HCT116 (cell line): ENCODE data around the gene RNF217. TPM values are rescaled to one million over a fixed set of nuclear protein-coding genes. Genes with fewer than 3 reads are reported as not detected.

Experiments
- ATAC-seq: fragments of 200-7000 bp; cut with Tn5 transposase; 2 replicates; pipeline ENCODE4 v1.9.1; 2020; ENCODE audit warnings: mild to moderate bottlenecking, moderate library complexity
- BruUV-seq: library from RNA; stranded (reverse); fragments of 400-500 nt; replicated peaks from 2 replicates; lab custom pipeline; 2021; lab: Mats Ljungman, UMichigan
- CTCF ChIA-PET: fragments of 300-600 bp; sonication (Branson Sonifier 250); formaldehyde crosslinking; loops from one replicate; lab custom pipeline; 2021; ENCODE audit warnings: antibody characterized with exemption; lab: Charles Lee
- POLR2A ChIA-PET: fragments of 300-600, 350-600 bp; sonication (Branson Sonifier 250); formaldehyde crosslinking; loops from one replicate; lab custom pipeline; 2021; ENCODE audit warnings: antibody characterized with exemption; lab: Charles Lee
- RAD21 ChIA-PET, 2 experiments: fragments of 300-600 bp; sonication (Branson Sonifier 250); formaldehyde crosslinking; loops; one replicate each; lab custom pipeline; 2023; ENCODE audit warnings: low total read pairs in 2 of 2; ENCODE audit not compliant: uncharacterized antibody in 2 of 2, unreplicated experiment in 2 of 2, low non-redundant PET in 1 of 2; lab: Charles Lee
- DNase-seq: peaks from one replicate; pipeline ENCODE4 v3.0.0-alpha.2; 2010; ENCODE audit warnings: low read depth, low spot score
- H2AFZ ChIP-seq: fragments of 200-600 bp; shearing (Covaris generic), sonication (generic); 2 replicates; pipeline ENCODE4 v1.6.1; 2017; ENCODE audit warnings: low read depth, mixed run types, mixed read lengths, antibody characterized with exemption, low read length; ENCODE audit not compliant: poor library complexity, severe bottlenecking
- H3K27ac ChIP-seq: 2 replicates; pipeline ENCODE4 v1.5.1; 2012; ENCODE audit warnings: low read depth, low read length
- H3K27me3 ChIP-seq: fragments of 200-600 bp; sonication (generic); 2 replicates; pipeline ENCODE4 v1.6.1; 2016; ENCODE audit warnings: mixed run types, low read length, mixed read lengths; ENCODE audit not compliant: insufficient read depth
- H3K36me3 ChIP-seq, 2 experiments: fragments of 200-500 bp in 1 of 2; fragments of 200-600 bp in 1 of 2; sonication (Bioruptor generic) in 1 of 2; sonication (generic) in 1 of 2; 2 replicates each; pipeline versions ENCODE4 v1.5.1 to v1.6.1; 2014 to 2016; ENCODE audit warnings: low read length in 2 of 2, inconsistent platforms in 1 of 2, mixed read lengths in 1 of 2, mixed run types in 1 of 2; ENCODE audit not compliant: insufficient read depth in 2 of 2, control insufficient read depth in 1 of 2
- H3K4me1 ChIP-seq, 2 experiments: fragments of 200-600 bp in 1 of 2; sonication (generic) in 1 of 2; 2 replicates each; pipeline versions ENCODE4 v1.5.1 to v1.6.1; 2012 to 2017; ENCODE audit warnings: low read length in 2 of 2, inconsistent platforms in 1 of 2, mild to moderate bottlenecking in 1 of 2, mixed read lengths in 1 of 2, mixed run types in 1 of 2, moderate library complexity in 1 of 2; ENCODE audit not compliant: insufficient read depth in 2 of 2, control insufficient read depth in 1 of 2
- H3K4me2 ChIP-seq: fragments of 200-600 bp; sonication (generic); 2 replicates; pipeline ENCODE4 v1.6.1; 2017; ENCODE audit warnings: mixed run types, low read length, mixed read lengths
- H3K4me3 ChIP-seq, 2 experiments: fragments of 200-600 bp in 1 of 2; sonication (generic) in 1 of 2; replicated peaks in 1 of 2; 2 replicates each; pipeline ENCODE4 v1.5.1; 2011 to 2016; ENCODE audit warnings: low read length in 2 of 2, control low read depth in 1 of 2, low read depth in 1 of 2, mild to moderate bottlenecking in 1 of 2, mixed read lengths in 1 of 2, mixed run types in 1 of 2
- H3K79me2 ChIP-seq: fragments of 200-600 bp; sonication (generic); 2 replicates; pipeline ENCODE4 v1.6.1; 2017; ENCODE audit warnings: mild to moderate bottlenecking, mixed run types, low read length, moderate library complexity, mixed read lengths; ENCODE audit not compliant: insufficient read depth
- H3K9ac ChIP-seq: fragments of 200-600 bp; sonication (generic); 2 replicates; pipeline ENCODE4 v1.6.1; 2016; ENCODE audit warnings: low read length, mixed read lengths
- H3K9me2 ChIP-seq: fragments of 200-600 bp; sonication (generic), shearing (Covaris generic); 2 replicates; pipeline ENCODE4 v1.6.1; 2017; ENCODE audit warnings: mixed run types, mild to moderate bottlenecking, moderate library complexity; ENCODE audit not compliant: insufficient read depth
- H3K9me3 ChIP-seq, 2 experiments: fragments of 200-500 bp in 1 of 2; fragments of 200-600 bp in 1 of 2; sonication (Bioruptor generic) in 1 of 2; sonication (generic) in 1 of 2; 2 replicates each; pipeline ENCODE4 v1.6.1; 2014 to 2017; ENCODE audit warnings: low read length in 2 of 2, mixed read lengths in 2 of 2, inconsistent platforms in 1 of 2, low read depth in 1 of 2, mild to moderate bottlenecking in 1 of 2, mixed run types in 1 of 2, moderate library complexity in 1 of 2; ENCODE audit not compliant: control insufficient read depth in 1 of 2, insufficient read depth in 1 of 2
- H4K20me1 ChIP-seq: fragments of 200-600 bp; sonication (generic), shearing (Covaris generic); 2 replicates; pipeline ENCODE4 v1.6.1; 2017; ENCODE audit warnings: mixed run types, mild to moderate bottlenecking, moderate library complexity; ENCODE audit not compliant: insufficient read depth
- CEBPB ChIP-seq: IDR thresholded peaks from 2 replicates; pipeline ENCODE4 v1.6.1; 2012; ENCODE audit warnings: low read depth
- CTCF ChIP-seq, 3 experiments: fragments of 200-600 bp in 1 of 3; sonication (generic) in 1 of 3; IDR thresholded peaks in 2 of 3; conservative IDR thresholded peaks in 1 of 3; 2 replicates each; pipeline ENCODE4 v1.5.1; 2012 to 2017; ENCODE audit warnings: low read depth in 2 of 3, low read length in 2 of 3, antibody characterized with exemption in 1 of 3, borderline replicate concordance in 1 of 3, control low read depth in 1 of 3, mild to moderate bottlenecking in 1 of 3, mixed read lengths in 1 of 3, mixed run types in 1 of 3, moderate library complexity in 1 of 3; ENCODE audit not compliant: insufficient read depth in 1 of 3
- EGR1 ChIP-seq: IDR thresholded peaks from 2 replicates; pipeline ENCODE4 v1.6.1; 2012; ENCODE audit warnings: low read depth
- EZH2 ChIP-seq: fragments of 200-600 bp; sonication (generic); IDR thresholded peaks from 2 replicates; pipeline ENCODE4 v1.6.1; 2017; ENCODE audit warnings: antibody characterized with exemption, mixed run types
- EZH2phosphoT487 ChIP-seq: fragments of 200-600 bp; IDR thresholded peaks from 2 replicates; pipeline ENCODE4 v1.6.1; 2018; ENCODE audit warnings: antibody characterized with exemption, borderline replicate concordance
- FOSL1 ChIP-seq: IDR thresholded peaks from 2 replicates; pipeline ENCODE4 v1.6.1; 2012; ENCODE audit warnings: low read depth
- JUND ChIP-seq: IDR thresholded peaks from 2 replicates; pipeline ENCODE4 v1.6.1; 2012
- MAX ChIP-seq: IDR thresholded peaks from 2 replicates; pipeline ENCODE4 v1.6.1; 2012
- POLR2A ChIP-seq: IDR thresholded peaks from 2 replicates; pipeline ENCODE4 v1.7.0; 2011; ENCODE audit warnings: borderline replicate concordance; ENCODE audit not compliant: insufficient read depth, insufficient read length; ENCODE audit errors: extremely low read depth
- POLR2AphosphoS5 ChIP-seq: IDR thresholded peaks from 2 replicates; pipeline ENCODE4 v1.6.1; 2011; ENCODE audit warnings: mild to moderate bottlenecking, low read depth, low read length, moderate library complexity
- RAD21 ChIP-seq: IDR thresholded peaks from 2 replicates; pipeline ENCODE4 v1.6.1; 2012; ENCODE audit warnings: low read depth, mild to moderate bottlenecking
- SIN3A ChIP-seq: IDR thresholded peaks from 2 replicates; pipeline ENCODE4 v1.6.1; 2012; ENCODE audit warnings: low read depth
- SP1 ChIP-seq: IDR thresholded peaks from 2 replicates; pipeline ENCODE4 v1.6.1; 2012; ENCODE audit warnings: low read depth
- SRF ChIP-seq: IDR thresholded peaks from 2 replicates; pipeline ENCODE4 v1.6.1; 2012; ENCODE audit warnings: low read depth
- TCF7L2 ChIP-seq: IDR thresholded peaks from 2 replicates; pipeline ENCODE4 v1.7.0; 2011; ENCODE audit warnings: borderline replicate concordance, inconsistent platforms; ENCODE audit not compliant: insufficient read depth, insufficient read length; ENCODE audit errors: extremely low read depth
- YY1 ChIP-seq: IDR thresholded peaks from 2 replicates; pipeline ENCODE4 v1.6.1; 2011; ENCODE audit warnings: low read length, low read depth, moderate library complexity, mild to moderate bottlenecking; ENCODE audit not compliant: insufficient replicate concordance; ENCODE audit errors: extremely low read depth
- intact Hi-C: fragments of 100-400 bp; cut with micrococcal nuclease; formaldehyde crosslinking; loops from 2 replicates; pipeline ENCODE4 v1.10.0; 2022
- total RNA-seq: library from RNA; stranded (reverse); gene quantifications from one replicate; pipeline ENCODE4 v1.2.1, GENCODE V29; 2021; ENCODE audit not compliant: unreplicated experiment

RNF217 gene
- total RNA-seq, 1 experiment from 2014 or later, result 20.4 TPM

- RAD21 ChIA-PET, result no interaction called here
- CTCF ChIA-PET, result interaction anchor here (2.9 kb wide), 1 partner anchor 9 kb away, joined by 18 read pairs; no protein-coding TSS in a partner anchor
- peaks cover 5 to 14% of the 10 kb centered on the region in 2 experiments; a peak in 3 of 4 replicates for H3K4me1 ChIP-seq
- no peaks in the 10 kb centered on the region for H3K9me3 ChIP-seq
- TF ChIP-seq SP1, result no peak
- TF ChIP-seq CEBPB, result no peak
- TF ChIP-seq MAX, result no peak
- no peak for TF ChIP-seq YY1
- no peak for TF ChIP-seq RAD21
- no peak for TF ChIP-seq EZH2
- no peak for TF ChIP-seq FOSL1
- TF ChIP-seq SRF, result no peak
- TF ChIP-seq EZH2phosphoT487, result no peak
- TF ChIP-seq POLR2A, result no peak
- no peak for TF ChIP-seq JUND
- no peak for TF ChIP-seq TCF7L2
- no peak for TF ChIP-seq POLR2AphosphoS5
- no peak for TF ChIP-seq EGR1
- TF ChIP-seq CTCF (IDR thresholded peaks at IDR 0.05 in 2 of 3, conservative IDR thresholded peaks at IDR 0.05 in 1 of 3; ENCODE audit: borderline replicate concordance in 1 of 3, insufficient read depth in 1 of 3, low read depth in 2 of 3, low read length in 2 of 3), result no peak
- no peak for TF ChIP-seq SIN3A
- H3K4me3 ChIP-seq, result no peak overlapping the region
- no peaks in the 10 kb centered on the region for H3K36me3 ChIP-seq
- no peak for ATAC-seq
- H3K9me2 ChIP-seq, result no peaks in the 10 kb centered on the region
- no peaks in the 10 kb centered on the region for H4K20me1 ChIP-seq
- no peak for DNase-seq
- no peak overlapping the region for H3K9ac ChIP-seq
- BruUV-seq, result no TSS peak
- no peaks in the 10 kb centered on the region for H3K79me2 ChIP-seq
- no peaks in the 10 kb centered on the region for H3K27me3 ChIP-seq
- POLR2A ChIA-PET, result no interaction called here
- no peak overlapping the region for H3K27ac ChIP-seq
- intact Hi-C loops, result no loop called here
- H3K4me2 ChIP-seq, result no peak overlapping the region
- peak overlapping the region; percentile 47 for H2AFZ ChIP-seq
Observed at GRCh38 chr6:125123051-125123450, 160.8 kb downstream of the RNF217 start.
